Measurements from ENCODE around the gene TPM2. TPM values are rescaled to one million over a fixed set of nuclear protein-coding genes. Genes with fewer than 3 reads are reported as not detected.

The TPM2 gene
- total and polyA plus RNA-seq, 9 of the 15 experiments (the other 6 are each of a cell fraction or from before 2014, with no cell fraction given): 0.28 to 16.1 (median 4.5) TPM

GRCh38 chr9:35657546-35658136, 32.1 kb downstream of the TPM2 start, which contains the start of gene RMRP (continued):
- TF ChIP-seq TARDBP (IDR thresholded peaks at IDR 0.05) (peak; percentile 20; the same call in 1 of the 2 replicates), SOX6 (IDR thresholded peaks at IDR 0.05) (peak; percentile 69), ZC3H8 (IDR thresholded peaks at IDR 0.05) (no peak), RNF2 (IDR thresholded peaks at IDR 0.05) (peak; percentile 93), ZFX (CRISPR knock-in tag; IDR thresholded peaks at IDR 0.05) (peak; percentile 31), E2F4 (CRISPR knock-in tag; IDR thresholded peaks at IDR 0.05; ENCODE audit: low read depth) (no peak), POLR3G (IDR thresholded peaks at IDR 0.05; ENCODE audit: extremely low read depth, insufficient read length, insufficient replicate concordance) (peak; percentile 30), ZBTB11 (CRISPR knock-in tag; IDR thresholded peaks at IDR 0.05) (peak in 1 of 3 experiments; percentile 80; a peak in 2 of 6 replicates), ZNF3 (CRISPR knock-in tag; IDR thresholded peaks at IDR 0.05) (no peak), VEZF1 (CRISPR knock-in tag; IDR thresholded peaks at IDR 0.05) (peak; percentile 58), ETV1 (tag; conservative IDR thresholded peaks at IDR 0.05; ENCODE audit: low read depth) (peak; percentile 56; the same call in 1 of the 2 replicates), NCOA2 (IDR thresholded peaks at IDR 0.05; ENCODE audit: partially characterized antibody in 2 of 2) (no peak), ARNT (IDR thresholded peaks at IDR 0.05) (peak; percentile 46 to 71; a peak in 1 of 4 replicates)
- TF ChIP-seq, protein P1, sequence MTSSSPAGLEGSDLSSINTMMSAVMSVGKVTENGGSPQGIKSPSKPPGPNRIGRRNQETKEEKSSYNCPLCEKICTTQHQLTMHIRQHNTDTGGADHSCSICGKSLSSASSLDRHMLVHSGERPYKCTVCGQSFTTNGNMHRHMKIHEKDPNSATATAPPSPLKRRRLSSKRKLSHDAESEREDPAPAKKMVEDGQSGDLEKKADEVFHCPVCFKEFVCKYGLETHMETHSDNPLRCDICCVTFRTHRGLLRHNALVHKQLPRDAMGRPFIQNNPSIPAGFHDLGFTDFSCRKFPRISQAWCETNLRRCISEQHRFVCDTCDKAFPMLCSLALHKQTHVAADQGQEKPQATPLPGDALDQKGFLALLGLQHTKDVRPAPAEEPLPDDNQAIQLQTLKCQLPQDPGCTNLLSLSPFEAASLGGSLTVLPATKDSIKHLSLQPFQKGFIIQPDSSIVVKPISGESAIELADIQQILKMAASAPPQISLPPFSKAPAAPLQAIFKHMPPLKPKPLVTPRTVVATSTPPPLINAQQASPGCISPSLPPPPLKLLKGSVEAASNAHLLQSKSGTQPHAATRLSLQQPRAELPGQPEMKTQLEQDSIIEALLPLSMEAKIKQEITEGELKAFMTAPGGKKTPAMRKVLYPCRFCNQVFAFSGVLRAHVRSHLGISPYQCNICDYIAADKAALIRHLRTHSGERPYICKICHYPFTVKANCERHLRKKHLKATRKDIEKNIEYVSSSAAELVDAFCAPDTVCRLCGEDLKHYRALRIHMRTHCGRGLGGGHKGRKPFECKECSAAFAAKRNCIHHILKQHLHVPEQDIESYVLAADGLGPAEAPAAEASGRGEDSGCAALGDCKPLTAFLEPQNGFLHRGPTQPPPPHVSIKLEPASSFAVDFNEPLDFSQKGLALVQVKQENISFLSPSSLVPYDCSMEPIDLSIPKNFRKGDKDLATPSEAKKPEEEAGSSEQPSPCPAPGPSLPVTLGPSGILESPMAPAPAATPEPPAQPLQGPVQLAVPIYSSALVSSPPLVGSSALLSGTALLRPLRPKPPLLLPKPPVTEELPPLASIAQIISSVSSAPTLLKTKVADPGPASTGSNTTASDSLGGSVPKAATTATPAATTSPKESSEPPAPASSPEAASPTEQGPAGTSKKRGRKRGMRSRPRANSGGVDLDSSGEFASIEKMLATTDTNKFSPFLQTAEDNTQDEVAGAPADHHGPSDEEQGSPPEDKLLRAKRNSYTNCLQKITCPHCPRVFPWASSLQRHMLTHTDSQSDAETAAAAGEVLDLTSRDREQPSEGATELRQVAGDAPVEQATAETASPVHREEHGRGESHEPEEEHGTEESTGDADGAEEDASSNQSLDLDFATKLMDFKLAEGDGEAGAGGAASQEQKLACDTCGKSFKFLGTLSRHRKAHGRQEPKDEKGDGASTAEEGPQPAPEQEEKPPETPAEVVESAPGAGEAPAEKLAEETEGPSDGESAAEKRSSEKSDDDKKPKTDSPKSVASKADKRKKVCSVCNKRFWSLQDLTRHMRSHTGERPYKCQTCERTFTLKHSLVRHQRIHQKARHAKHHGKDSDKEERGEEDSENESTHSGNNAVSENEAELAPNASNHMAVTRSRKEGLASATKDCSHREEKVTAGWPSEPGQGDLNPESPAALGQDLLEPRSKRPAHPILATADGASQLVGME (CRISPR knock-in tag; IDR thresholded peaks at IDR 0.05): no peak
- TF ChIP-seq, protein P2, sequence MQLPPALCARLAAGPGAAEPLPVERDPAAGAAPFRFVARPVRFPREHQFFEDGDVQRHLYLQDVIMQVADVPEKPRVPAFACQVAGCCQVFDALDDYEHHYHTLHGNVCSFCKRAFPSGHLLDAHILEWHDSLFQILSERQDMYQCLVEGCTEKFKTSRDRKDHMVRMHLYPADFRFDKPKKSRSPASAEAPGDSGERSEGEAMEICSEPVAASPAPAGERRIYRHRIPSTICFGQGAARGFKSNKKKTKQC (CRISPR knock-in tag; IDR thresholded peaks at IDR 0.05): peak; percentile 82; the same call in 1 of the 2 replicates
